ENCODE results near the gene SIVA1.

SIVA1 gene

DNA sequence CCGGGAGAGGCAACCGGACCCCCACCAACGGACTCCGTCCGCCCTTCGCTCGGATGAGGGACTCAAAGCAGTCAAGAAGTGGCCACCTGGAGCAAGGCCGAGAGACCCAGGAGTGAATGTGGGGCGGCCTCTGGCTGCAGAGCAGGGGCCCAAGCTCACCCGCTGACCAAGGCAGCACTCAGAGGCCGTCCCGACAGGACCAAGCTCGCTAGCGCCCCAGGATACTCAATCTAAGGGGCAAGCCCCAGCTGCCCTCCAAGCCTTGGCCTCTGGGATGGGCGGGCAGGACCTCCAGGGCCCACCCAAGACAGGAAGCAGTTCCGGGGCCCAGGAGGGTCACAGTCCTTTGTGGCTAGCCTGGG is 41.7 kb downstream of the SIVA1 start:
- H3K4me1 ChIP-seq (ENCODE audit: control insufficient read depth, low read depth, low read length) = peaks cover 19% of the 10 kb centered on the region
- H3K27ac ChIP-seq (ENCODE audit: low read length) = no peak overlapping the region
- H3K4me3 ChIP-seq (ENCODE audit: low read length) = peak overlapping the region; percentile 72
- no peaks in the 10 kb centered on the region for H3K9me3 ChIP-seq (ENCODE audit: control insufficient read depth, low read depth, low read length)
- peaks cover 10% of the 10 kb centered on the region for H3K36me3 ChIP-seq (ENCODE audit: control insufficient read depth, low read depth, low read length)
- peaks cover 45% of the 10 kb centered on the region for H3K27me3 ChIP-seq (ENCODE audit: control insufficient read depth, insufficient read depth, low read length)
- H3K9ac ChIP-seq (ENCODE audit: low read length) = peak overlapping the region; percentile 49

- H3K9me3 ChIP-seq (ENCODE audit: control insufficient read depth, low read depth, low read length) = no peaks in the 10 kb centered on the region
- peak within 1 kb of the TSS; percentile 72 for H3K4me3 ChIP-seq (ENCODE audit: low read length)
- no peak within 1 kb of the TSS for H3K27ac ChIP-seq (ENCODE audit: low read length)
- peaks cover 6% of the 10 kb centered on the region for H3K36me3 ChIP-seq (ENCODE audit: control insufficient read depth, low read depth, low read length)
- H3K27me3 ChIP-seq (ENCODE audit: control insufficient read depth, insufficient read depth, low read length) = peaks cover 49% of the 10 kb centered on the region
- peaks cover 19% of the 10 kb centered on the region for H3K4me1 ChIP-seq (ENCODE audit: control insufficient read depth, low read depth, low read length)
- H3K9ac ChIP-seq (ENCODE audit: low read length) = peak within 1 kb of the TSS; percentile 49
Measured at GRCh38 chr14:104794993-104795780, 42.2 kb downstream of the SIVA1 start, which contains the start of gene AKT1. AKT1 (minus strand) TSS chr14:104795748; CDS start chr14:104792643, 3,105 bp downstream.

GRCh38 chr14:104795781-104796686 is 43.1 kb downstream of the SIVA1 start:
- Histone ChIP-seq H3K27me3 (ENCODE audit: control insufficient read depth, insufficient read depth, low read length) (peaks cover 52% of the 10 kb centered on the region), H3K9ac (ENCODE audit: low read length) (no peak overlapping the region), H3K4me3 (ENCODE audit: low read length) (peak overlapping the region; percentile 57), H3K36me3 (ENCODE audit: control insufficient read depth, low read depth, low read length) (peaks cover 6% of the 10 kb centered on the region), H3K4me1 (ENCODE audit: control insufficient read depth, low read depth, low read length) (peaks cover 19% of the 10 kb centered on the region), H3K27ac (ENCODE audit: low read length) (no peak overlapping the region), H3K9me3 (ENCODE audit: control insufficient read depth, low read depth, low read length) (no peaks in the 10 kb centered on the region)

- peaks cover 58% of the 10 kb centered on the region for H3K27me3 ChIP-seq (ENCODE audit: control insufficient read depth, insufficient read depth, low read length)
- H3K4me3 ChIP-seq (ENCODE audit: low read length) = peak overlapping the region; percentile 57
- H3K36me3 ChIP-seq (ENCODE audit: control insufficient read depth, low read depth, low read length) = peaks cover 1% of the 10 kb centered on the region
- H3K4me1 ChIP-seq (ENCODE audit: control insufficient read depth, low read depth, low read length) = peaks cover 19% of the 10 kb centered on the region
- no peaks in the 10 kb centered on the region for H3K9me3 ChIP-seq (ENCODE audit: control insufficient read depth, low read depth, low read length)
- no peak overlapping the region for H3K9ac ChIP-seq (ENCODE audit: low read length)
- H3K27ac ChIP-seq (ENCODE audit: low read length) = no peak overlapping the region
Measured at GRCh38 chr14:104796687-104797081, 43.7 kb downstream of the SIVA1 start.

DNA sequence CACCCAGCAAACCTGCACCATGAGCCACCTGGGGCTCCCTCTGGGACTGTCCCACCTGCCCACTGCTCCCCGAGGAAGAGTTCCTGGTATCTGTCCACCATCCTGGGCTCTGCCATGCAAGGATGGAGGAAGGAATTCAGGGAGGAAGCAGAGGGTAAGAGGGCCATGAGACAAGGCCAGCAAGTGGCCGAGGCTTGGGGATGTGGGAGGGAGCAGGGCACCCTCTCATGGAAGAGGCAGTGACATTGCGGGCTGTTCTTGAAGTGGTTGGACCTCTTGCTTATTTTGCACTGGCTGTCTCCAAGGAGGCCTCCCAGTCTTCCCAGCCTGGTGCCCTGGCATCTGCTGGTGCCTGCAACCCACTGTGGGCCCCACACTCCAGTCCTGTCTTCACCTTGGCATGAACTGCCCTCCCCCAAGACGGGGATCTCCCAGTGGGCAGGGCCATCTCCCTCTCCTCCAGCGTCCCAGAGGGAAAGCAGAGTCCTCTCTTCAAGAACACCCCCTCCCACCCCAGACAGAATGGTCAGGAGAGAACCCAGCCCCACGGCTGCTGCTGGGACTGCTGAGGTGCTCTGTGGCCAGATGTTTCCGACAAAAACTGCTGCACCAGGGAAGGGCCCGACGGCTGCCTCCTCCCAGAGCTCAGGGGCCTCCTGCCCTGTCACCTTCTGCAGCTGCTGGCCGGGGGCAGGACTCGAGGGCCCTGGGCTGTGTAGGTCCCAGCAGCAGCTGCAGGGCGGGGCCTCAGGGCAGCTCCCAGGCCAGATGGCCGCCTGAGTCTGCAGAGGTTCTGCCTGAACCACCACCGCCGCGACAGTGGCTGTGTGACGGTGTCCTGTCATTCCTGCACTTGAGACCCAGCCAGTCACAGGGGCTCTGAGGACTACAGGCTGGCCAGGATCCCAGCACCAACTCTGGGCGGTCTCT is 44.4 kb downstream of the SIVA1 start:
- H3K4me3 ChIP-seq (ENCODE audit: low read length) = no peak overlapping the region
- no peak overlapping the region for H3K27ac ChIP-seq (ENCODE audit: low read length)
- peaks cover 19% of the 10 kb centered on the region for H3K4me1 ChIP-seq (ENCODE audit: control insufficient read depth, low read depth, low read length)
- H3K9me3 ChIP-seq (ENCODE audit: control insufficient read depth, low read depth, low read length) = no peaks in the 10 kb centered on the region
- no peaks in the 10 kb centered on the region for H3K36me3 ChIP-seq (ENCODE audit: control insufficient read depth, low read depth, low read length)
- H3K27me3 ChIP-seq (ENCODE audit: control insufficient read depth, insufficient read depth, low read length) = peaks cover 65% of the 10 kb centered on the region
- no peak overlapping the region for H3K9ac ChIP-seq (ENCODE audit: low read length)

DNA sequence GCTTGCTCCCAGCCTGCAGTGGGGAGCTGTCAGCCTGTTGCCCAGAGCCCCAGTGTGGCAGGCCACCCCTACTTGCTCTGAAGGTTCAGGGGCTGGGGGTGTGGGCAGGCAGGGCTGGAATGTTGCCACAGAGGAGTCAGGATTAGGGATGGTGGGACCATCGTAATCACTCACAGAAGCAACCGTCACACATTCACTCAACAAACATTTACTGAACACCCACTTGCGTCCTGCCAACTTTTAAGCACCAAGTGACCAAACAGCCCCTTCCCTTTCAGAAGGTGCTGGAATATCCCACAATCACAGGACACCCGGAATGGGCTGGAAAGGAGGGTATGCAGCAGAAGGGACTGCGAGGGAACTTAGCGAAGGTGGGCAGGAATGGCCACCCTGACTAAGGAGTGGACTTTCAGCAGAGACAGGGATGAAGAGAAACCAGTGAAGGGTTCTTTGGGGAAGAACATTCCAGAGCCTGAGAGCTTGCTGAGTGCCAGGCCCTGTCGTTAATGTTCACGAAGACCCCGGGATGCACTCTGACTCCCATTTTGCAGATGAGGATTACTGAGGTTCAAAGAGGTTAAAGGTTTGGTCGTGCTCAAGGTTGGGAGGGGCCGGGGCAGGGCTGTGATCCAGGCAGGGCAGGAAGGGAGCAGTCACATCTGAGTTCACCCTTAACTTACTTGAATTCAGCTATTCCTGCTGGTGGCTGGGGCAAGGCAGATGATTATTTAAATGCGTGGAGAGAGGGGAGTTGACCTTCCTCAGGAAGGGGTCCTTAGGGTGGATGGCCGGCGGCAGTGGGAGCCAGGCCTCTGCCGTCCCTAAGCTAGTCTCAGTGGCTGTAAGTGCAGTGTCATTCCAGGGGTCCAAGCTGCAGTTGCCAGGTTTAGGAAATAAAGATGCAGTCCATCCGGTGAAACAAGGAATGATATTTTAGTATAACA is 45.6 kb downstream of the SIVA1 start:
- H3K9me3 ChIP-seq (ENCODE audit: control insufficient read depth, low read depth, low read length) = no peaks in the 10 kb centered on the region
- H3K4me1 ChIP-seq (ENCODE audit: control insufficient read depth, low read depth, low read length) = peaks cover 16% of the 10 kb centered on the region
- no peak overlapping the region for H3K9ac ChIP-seq (ENCODE audit: low read length)
- peaks cover 70% of the 10 kb centered on the region for H3K27me3 ChIP-seq (ENCODE audit: control insufficient read depth, insufficient read depth, low read length)
- no peak overlapping the region for H3K4me3 ChIP-seq (ENCODE audit: low read length)
- H3K27ac ChIP-seq (ENCODE audit: low read length) = no peak overlapping the region
- no peaks in the 10 kb centered on the region for H3K36me3 ChIP-seq (ENCODE audit: control insufficient read depth, low read depth, low read length)

DNA sequence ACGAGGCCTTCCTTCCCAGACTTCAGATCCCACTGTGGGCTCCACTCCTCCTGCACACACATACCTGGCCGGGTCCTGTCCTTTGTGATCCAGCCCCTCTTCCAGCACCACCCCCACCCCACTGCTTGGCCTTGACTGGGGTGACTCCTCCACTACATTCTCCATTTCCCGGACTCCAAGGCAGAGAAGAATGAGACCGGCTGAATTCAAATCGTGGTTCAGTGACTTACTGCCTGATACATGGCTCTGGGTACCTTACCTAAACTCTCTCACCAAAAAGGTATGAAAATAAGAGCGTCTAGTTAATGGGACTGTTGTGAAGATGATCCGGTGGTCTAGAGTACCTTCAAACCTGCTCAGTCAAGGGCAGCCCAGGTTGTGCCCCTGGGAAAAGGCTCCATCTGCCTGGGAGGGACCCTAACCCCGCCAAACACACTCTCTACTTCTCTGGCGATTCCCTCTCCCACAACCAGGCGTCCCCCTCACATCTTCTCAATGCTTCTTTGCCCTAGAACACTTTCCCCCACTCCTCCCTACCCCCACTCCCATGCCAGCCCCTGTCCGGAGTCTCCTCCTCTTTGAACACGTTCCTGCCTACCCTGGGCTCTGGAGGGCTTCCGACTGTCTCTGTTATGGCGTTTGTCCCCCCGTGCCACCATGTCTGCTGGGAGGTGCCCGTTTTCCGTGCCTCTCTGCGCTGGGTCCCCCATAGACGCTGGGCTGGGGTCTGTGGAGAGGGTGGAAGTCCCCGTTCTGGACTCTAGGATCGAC is 46.5 kb downstream of the SIVA1 start:
- H3K27ac ChIP-seq (ENCODE audit: low read length) = no peak overlapping the region
- H3K36me3 ChIP-seq (ENCODE audit: control insufficient read depth, low read depth, low read length) = no peaks in the 10 kb centered on the region
- peaks cover 9% of the 10 kb centered on the region for H3K4me1 ChIP-seq (ENCODE audit: control insufficient read depth, low read depth, low read length)
- peaks cover 67% of the 10 kb centered on the region for H3K27me3 ChIP-seq (ENCODE audit: control insufficient read depth, insufficient read depth, low read length)
- H3K9ac ChIP-seq (ENCODE audit: low read length) = peak overlapping the region; percentile 44
- H3K4me3 ChIP-seq (ENCODE audit: low read length) = peak overlapping the region; percentile 71
- H3K9me3 ChIP-seq (ENCODE audit: control insufficient read depth, low read depth, low read length) = no peaks in the 10 kb centered on the region

GRCh38 chr14:104800015-104800770 is 47.2 kb downstream of the SIVA1 start:
- Histone ChIP-seq H3K27me3 (ENCODE audit: control insufficient read depth, insufficient read depth, low read length) (peaks cover 64% of the 10 kb centered on the region), H3K27ac (ENCODE audit: low read length) (no peak overlapping the region), H3K36me3 (ENCODE audit: control insufficient read depth, low read depth, low read length) (no peaks in the 10 kb centered on the region), H3K4me1 (ENCODE audit: control insufficient read depth, low read depth, low read length) (peaks cover 8% of the 10 kb centered on the region), H3K4me3 (ENCODE audit: low read length) (peak overlapping the region; percentile 71), H3K9ac (ENCODE audit: low read length) (peak overlapping the region; percentile 44), H3K9me3 (ENCODE audit: control insufficient read depth, low read depth, low read length) (no peaks in the 10 kb centered on the region)

DNA sequence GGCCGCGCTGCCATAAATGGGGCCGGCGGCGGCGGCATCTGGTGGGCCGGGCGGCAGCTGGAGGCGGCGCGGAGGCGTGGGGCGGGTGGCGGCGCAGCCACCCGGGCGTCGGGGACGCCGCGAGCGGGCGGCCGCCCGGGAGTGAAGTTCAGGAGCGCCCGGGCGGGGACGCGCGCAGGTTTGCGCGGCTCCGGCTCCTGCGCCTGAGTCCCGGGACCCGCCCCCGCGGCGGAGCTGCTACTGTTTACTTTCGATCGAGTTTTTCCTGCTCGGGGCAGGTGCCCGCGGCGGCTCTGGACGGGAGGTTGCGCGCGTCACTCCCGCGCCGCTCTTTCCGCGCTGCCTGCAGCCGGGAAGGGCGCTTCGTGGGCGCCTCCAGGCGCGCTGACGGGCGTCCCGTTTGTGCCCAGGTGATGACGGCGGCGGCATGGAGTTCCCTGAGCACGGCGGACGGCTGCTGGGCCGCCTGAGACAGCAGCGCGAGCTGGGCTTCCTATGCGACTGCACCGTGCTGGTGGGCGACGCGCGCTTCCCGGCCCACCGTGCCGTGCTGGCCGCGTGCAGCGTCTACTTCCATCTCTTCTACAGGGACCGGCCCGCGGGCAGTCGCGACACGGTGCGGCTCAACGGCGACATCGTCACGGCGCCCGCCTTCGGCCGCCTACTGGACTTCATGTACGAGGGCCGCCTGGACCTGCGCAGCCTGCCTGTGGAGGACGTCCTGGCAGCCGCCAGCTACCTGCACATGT is 48.0 kb downstream of the SIVA1 start, which contains the start of gene ZBTB42:
ZBTB42 (plus strand) TSS at position 331 of the 749 bp plus-strand sequence; CDS start at position 428, 97 bp downstream.
- Histone ChIP-seq H3K4me1 (ENCODE audit: control insufficient read depth, low read depth, low read length) (peaks cover 8% of the 10 kb centered on the region), H3K9ac (ENCODE audit: low read length) (peak within 1 kb of the TSS; percentile 44)

More for the DNA sequence above, 48.0 kb downstream of the SIVA1 start, which contains the start of gene ZBTB42:
- peak within 1 kb of the TSS; percentile 71 for H3K4me3 ChIP-seq (ENCODE audit: low read length)
- H3K27me3 ChIP-seq (ENCODE audit: control insufficient read depth, insufficient read depth, low read length) = peaks cover 62% of the 10 kb centered on the region
- no peak within 1 kb of the TSS for H3K27ac ChIP-seq (ENCODE audit: low read length)
- no peaks in the 10 kb centered on the region for H3K36me3 ChIP-seq (ENCODE audit: control insufficient read depth, low read depth, low read length)
- no peaks in the 10 kb centered on the region for H3K9me3 ChIP-seq (ENCODE audit: control insufficient read depth, low read depth, low read length)
